Natural killer cell (primary cell): ENCODE data around the gene PTF1A. TPM values are rescaled to one million over a fixed set of nuclear protein-coding genes. Genes with fewer than 3 reads are reported as not detected.

Source experiments
- ATAC-seq, 3 donors: fragments of 150-1000 bp in 2 of 3; fragments of 200-7000 bp in 1 of 3; cut with Tn5 transposase; 1 replicate in 1 of 3; 2 replicates in 2 of 3; pipeline ENCODE4 v1.10.0; 2021; ENCODE audit warnings: mild to moderate bottlenecking in 2 of 3, moderate library complexity in 2 of 3
- DNase-seq, 2 donors: peaks; one replicate each; pipeline versions ENCODE4 v3.0.0 to v3.0.0-alpha.2; 2013 to 2021; ENCODE audit warnings: mixed read lengths in 1 of 2
- H3K27ac ChIP-seq: one replicate; pipeline ENCODE4 v1.5.1; 2013; ENCODE audit warnings: mild to moderate bottlenecking, low read length
- H3K27me3 ChIP-seq: one replicate; pipeline ENCODE4 v1.6.1; 2013; ENCODE audit warnings: low read length; ENCODE audit not compliant: control insufficient read depth, insufficient read depth
- H3K36me3 ChIP-seq: one replicate; pipeline ENCODE4 v1.6.1; 2013; ENCODE audit warnings: low read length; ENCODE audit not compliant: control insufficient read depth, insufficient read depth
- H3K4me1 ChIP-seq: one replicate; pipeline ENCODE4 v1.6.1; 2013; ENCODE audit warnings: low read length; ENCODE audit not compliant: control insufficient read depth, insufficient read depth
- H3K4me3 ChIP-seq: one replicate; pipeline ENCODE4 v1.5.1; 2013; ENCODE audit warnings: low read length
- H3K9me3 ChIP-seq: one replicate; pipeline ENCODE4 v1.6.1; 2013; ENCODE audit warnings: low read length; ENCODE audit not compliant: control insufficient read depth, insufficient read depth
- H3K27ac Mint-ChIP-seq, 2 donors: one replicate each; pipeline ENCODE4 v1.8.0; 2022; ENCODE audit warnings: mild to moderate bottlenecking in 2 of 2, mixed read lengths in 2 of 2, moderate library complexity in 1 of 2
- H3K27me3 Mint-ChIP-seq, 2 donors: one replicate each; pipeline ENCODE4 v1.8.0; 2022; ENCODE audit warnings: low read depth in 2 of 2, mixed read lengths in 2 of 2
- H3K36me3 Mint-ChIP-seq: one replicate; pipeline ENCODE4 v1.8.0; 2022; ENCODE audit warnings: mixed read lengths
- H3K4me1 Mint-ChIP-seq, 2 donors: one replicate each; pipeline ENCODE4 v1.8.0; 2022; ENCODE audit warnings: mixed read lengths in 2 of 2
- H3K4me3 Mint-ChIP-seq: one replicate; pipeline ENCODE4 v1.8.0; 2022; ENCODE audit warnings: mild to moderate bottlenecking, moderate library complexity, mixed read lengths
- H3K9me3 Mint-ChIP-seq, 2 donors: one replicate each; pipeline ENCODE4 v1.8.0; 2022; ENCODE audit warnings: mixed read lengths in 2 of 2
- CTCF ChIP-seq: fragments of 200-600 bp; IDR thresholded peaks from one replicate; pipeline ENCODE4 v1.8.0; 2022; ENCODE audit warnings: antibody characterized with exemption
- WGBS: methylation state at CpG from one replicate; pipeline ENCODE4 v1.1.7; 2013; ENCODE audit warnings: missing lambda C conversion rate; ENCODE audit not compliant: insufficient coverage; 5-methylcytosine and 5-hydroxymethylcytosine counted together
- intact Hi-C: fragments of 100-400 bp; cut with micrococcal nuclease; formaldehyde crosslinking; loops from one replicate; pipeline ENCODE4 v1.14.2; 2022
- total RNA-seq, 4 donors: library from RNA; stranded (reverse); fragments of 120-200 nt in 1 of 4; gene quantifications; one replicate each; pipeline versions ENCODE4 v1.2.3 to v1.2.4, GENCODE V29; 2013 to 2022

The PTF1A gene
- total RNA-seq, 3 donors from 2014 or later (not counting 1 experiment from before 2014, with no cell fraction given): not detected

- peaks cover 33% of the 10 kb centered on the region for H3K27me3 ChIP-seq
- ATAC-seq: no peak
- H3K4me3 Mint-ChIP-seq: no peak overlapping the region
Observed at GRCh38 chr10:23194471-23194965, 2.4 kb downstream of the PTF1A start.

GRCh38 chr10:23194966-23195845 is 3.1 kb downstream of the PTF1A start:
- Histone ChIP-seq H3K9me3 (no peaks in the 10 kb centered on the region), H3K36me3 (no peaks in the 10 kb centered on the region), H3K27me3 (peaks cover 34% of the 10 kb centered on the region), H3K4me3 (no peak overlapping the region), H3K4me1 (no peaks in the 10 kb centered on the region), H3K27ac (no peak overlapping the region)
- no peak for ATAC-seq
- Mint-ChIP-seq H3K4me3 (no peak overlapping the region), H3K4me1 (no peaks in the 10 kb centered on the region), H3K27ac (no peak overlapping the region), H3K9me3 (no peaks in the 10 kb centered on the region), H3K36me3 (no peaks in the 10 kb centered on the region), H3K27me3 (peaks cover 51 to 60% of the 10 kb centered on the region in 2 donors)
- intact Hi-C loops: no loop called here
- TF ChIP-seq CTCF: no peak
- WGBS: 10% methylated on average over 70 of the region's 70 CpGs
- DNase-seq: no peak

More at GRCh38 chr10:23194471-23194965, 2.4 kb downstream of the PTF1A start:
- H3K4me3 ChIP-seq: no peak overlapping the region
- TF ChIP-seq CTCF: no peak
- intact Hi-C loops: no loop called here
- WGBS: 14% methylated on average over 13 of the region's 13 CpGs
- H3K9me3 ChIP-seq: no peaks in the 10 kb centered on the region
- DNase-seq: no peak
- peaks cover 47 to 59% of the 10 kb centered on the region in 2 donors for H3K27me3 Mint-ChIP-seq
- no peaks in the 10 kb centered on the region for H3K36me3 Mint-ChIP-seq
- H3K27ac ChIP-seq: no peak overlapping the region
- H3K4me1 ChIP-seq: no peaks in the 10 kb centered on the region
- no peaks in the 10 kb centered on the region for H3K4me1 Mint-ChIP-seq
- no peaks in the 10 kb centered on the region for H3K9me3 Mint-ChIP-seq
- H3K36me3 ChIP-seq: no peaks in the 10 kb centered on the region
- H3K27ac Mint-ChIP-seq: no peak overlapping the region

- no peak for ATAC-seq
- H3K36me3 Mint-ChIP-seq: no peaks in the 10 kb centered on the region
- no peaks in the 10 kb centered on the region for H3K9me3 Mint-ChIP-seq
- DNase-seq: no peak
- H3K27me3 Mint-ChIP-seq: peaks cover 50 to 60% of the 10 kb centered on the region in 2 donors
- Histone ChIP-seq H3K4me1 (no peaks in the 10 kb centered on the region), H3K27me3 (peaks cover 32% of the 10 kb centered on the region), H3K9me3 (no peaks in the 10 kb centered on the region), H3K4me3 (no peak overlapping the region), H3K27ac (no peak overlapping the region), H3K36me3 (no peaks in the 10 kb centered on the region)
- no peak for TF ChIP-seq CTCF
- no peak overlapping the region for H3K4me3 Mint-ChIP-seq
- H3K4me1 Mint-ChIP-seq: no peaks in the 10 kb centered on the region
- H3K27ac Mint-ChIP-seq: no peak overlapping the region
- intact Hi-C loops: no loop called here
- WGBS: 13% methylated on average over 12 of the region's 13 CpGs
Observed at GRCh38 chr10:23195846-23196600, 3.9 kb downstream of the PTF1A start.
